Measurements from ENCODE around the gene KIF23. TPM values are rescaled to one million over a fixed set of nuclear protein-coding genes. Genes with fewer than 3 reads are reported as not detected.

Gene KIF23
- total RNA-seq, 1 experiment from 2014 or later = 87.8 TPM

DNA sequence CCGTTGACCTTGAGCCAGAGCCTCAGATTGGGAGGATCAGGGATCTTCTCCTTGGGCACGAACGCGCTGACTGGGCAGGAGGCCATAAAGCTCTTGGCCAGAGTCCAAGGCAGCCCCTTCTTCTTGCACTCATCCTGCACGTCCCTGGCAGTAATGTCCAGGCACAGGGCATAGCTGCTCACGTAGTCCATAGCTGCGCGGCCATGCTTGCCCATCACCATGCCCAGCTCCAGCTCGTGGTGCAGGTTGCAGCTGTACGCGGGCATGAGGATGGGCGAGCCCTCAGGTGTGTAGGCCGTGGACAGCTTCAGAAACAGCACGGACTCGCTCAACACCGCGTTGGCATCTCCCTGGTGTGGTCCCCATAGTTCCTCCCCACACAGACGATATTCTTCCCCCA, 20.5 kb downstream of the KIF23 start:
- no peaks in the 10 kb centered on the region for H3K9me3 Mint-ChIP-seq
- no peaks in the 10 kb centered on the region for H3K27me3 Mint-ChIP-seq (ENCODE audit: low read depth)
- POLR2A ChIA-PET = interaction anchor here (0.7 kb wide), 1 partner anchor 43 kb away, joined by 3 read pairs; no protein-coding TSS in a partner anchor
- H3K27ac Mint-ChIP-seq = no peak overlapping the region; the same call in 1 of the 2 replicates
- H3K4me1 Mint-ChIP-seq = no peaks in the 10 kb centered on the region
- no peak for TF ChIP-seq OVOL2 (CRISPR knock-in tag; IDR thresholded peaks at IDR 0.05; ENCODE audit: borderline replicate concordance)
- no peak for TF ChIP-seq SMAD3 (CRISPR knock-in tag; IDR thresholded peaks at IDR 0.05; ENCODE audit: borderline replicate concordance)
- no peak for TF ChIP-seq GRHL2 (CRISPR knock-in tag; IDR thresholded peaks at IDR 0.05; ENCODE audit: insufficient replicate concordance, severe bottlenecking)
- no peak for TF ChIP-seq ZNF671 (CRISPR knock-in tag; IDR thresholded peaks at IDR 0.05)
- TF ChIP-seq ATF1 (CRISPR knock-in tag; IDR thresholded peaks at IDR 0.05) = no peak
- TF ChIP-seq, protein P1, sequence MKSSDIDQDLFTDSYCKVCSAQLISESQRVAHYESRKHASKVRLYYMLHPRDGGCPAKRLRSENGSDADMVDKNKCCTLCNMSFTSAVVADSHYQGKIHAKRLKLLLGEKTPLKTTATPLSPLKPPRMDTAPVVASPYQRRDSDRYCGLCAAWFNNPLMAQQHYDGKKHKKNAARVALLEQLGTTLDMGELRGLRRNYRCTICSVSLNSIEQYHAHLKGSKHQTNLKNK (CRISPR knock-in tag; IDR thresholded peaks at IDR 0.05) = no peak
- no peak for TF ChIP-seq TP53 (CRISPR knock-in tag; IDR thresholded peaks at IDR 0.05)
- no peak for TF ChIP-seq RELA (CRISPR knock-in tag; IDR thresholded peaks at IDR 0.05; ENCODE audit: borderline replicate concordance)
- TF ChIP-seq FOXJ3 (CRISPR knock-in tag; IDR thresholded peaks at IDR 0.05; ENCODE audit: borderline replicate concordance) = no peak
- TF ChIP-seq NR1H2 (CRISPR knock-in tag; IDR thresholded peaks at IDR 0.05) = no peak
- TF ChIP-seq, protein P2, sequence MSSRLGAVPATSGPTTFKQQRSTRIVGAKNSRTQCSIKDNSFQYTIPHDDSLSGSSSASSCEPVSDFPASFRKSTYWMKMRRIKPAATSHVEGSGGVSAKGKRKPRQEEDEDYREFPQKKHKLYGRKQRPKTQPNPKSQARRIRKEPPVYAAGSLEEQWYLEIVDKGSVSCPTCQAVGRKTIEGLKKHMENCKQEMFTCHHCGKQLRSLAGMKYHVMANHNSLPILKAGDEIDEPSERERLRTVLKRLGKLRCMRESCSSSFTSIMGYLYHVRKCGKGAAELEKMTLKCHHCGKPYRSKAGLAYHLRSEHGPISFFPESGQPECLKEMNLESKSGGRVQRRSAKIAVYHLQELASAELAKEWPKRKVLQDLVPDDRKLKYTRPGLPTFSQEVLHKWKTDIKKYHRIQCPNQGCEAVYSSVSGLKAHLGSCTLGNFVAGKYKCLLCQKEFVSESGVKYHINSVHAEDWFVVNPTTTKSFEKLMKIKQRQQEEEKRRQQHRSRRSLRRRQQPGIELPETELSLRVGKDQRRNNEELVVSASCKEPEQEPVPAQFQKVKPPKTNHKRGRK (CRISPR knock-in tag; IDR thresholded peaks at IDR 0.05; ENCODE audit: borderline replicate concordance) = no peak
- TF ChIP-seq ZBTB21 (CRISPR knock-in tag; IDR thresholded peaks at IDR 0.05; ENCODE audit: borderline replicate concordance) = no peak
- TF ChIP-seq FOXK1 (CRISPR knock-in tag; IDR thresholded peaks at IDR 0.05) = no peak
- TF ChIP-seq, protein P3, sequence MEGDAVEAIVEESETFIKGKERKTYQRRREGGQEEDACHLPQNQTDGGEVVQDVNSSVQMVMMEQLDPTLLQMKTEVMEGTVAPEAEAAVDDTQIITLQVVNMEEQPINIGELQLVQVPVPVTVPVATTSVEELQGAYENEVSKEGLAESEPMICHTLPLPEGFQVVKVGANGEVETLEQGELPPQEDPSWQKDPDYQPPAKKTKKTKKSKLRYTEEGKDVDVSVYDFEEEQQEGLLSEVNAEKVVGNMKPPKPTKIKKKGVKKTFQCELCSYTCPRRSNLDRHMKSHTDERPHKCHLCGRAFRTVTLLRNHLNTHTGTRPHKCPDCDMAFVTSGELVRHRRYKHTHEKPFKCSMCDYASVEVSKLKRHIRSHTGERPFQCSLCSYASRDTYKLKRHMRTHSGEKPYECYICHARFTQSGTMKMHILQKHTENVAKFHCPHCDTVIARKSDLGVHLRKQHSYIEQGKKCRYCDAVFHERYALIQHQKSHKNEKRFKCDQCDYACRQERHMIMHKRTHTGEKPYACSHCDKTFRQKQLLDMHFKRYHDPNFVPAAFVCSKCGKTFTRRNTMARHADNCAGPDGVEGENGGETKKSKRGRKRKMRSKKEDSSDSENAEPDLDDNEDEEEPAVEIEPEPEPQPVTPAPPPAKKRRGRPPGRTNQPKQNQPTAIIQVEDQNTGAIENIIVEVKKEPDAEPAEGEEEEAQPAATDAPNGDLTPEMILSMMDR (IDR thresholded peaks at IDR 0.05) = no peak
- TF ChIP-seq RORB (CRISPR knock-in tag; IDR thresholded peaks at IDR 0.05) = no peak
- TF ChIP-seq, protein P4, sequence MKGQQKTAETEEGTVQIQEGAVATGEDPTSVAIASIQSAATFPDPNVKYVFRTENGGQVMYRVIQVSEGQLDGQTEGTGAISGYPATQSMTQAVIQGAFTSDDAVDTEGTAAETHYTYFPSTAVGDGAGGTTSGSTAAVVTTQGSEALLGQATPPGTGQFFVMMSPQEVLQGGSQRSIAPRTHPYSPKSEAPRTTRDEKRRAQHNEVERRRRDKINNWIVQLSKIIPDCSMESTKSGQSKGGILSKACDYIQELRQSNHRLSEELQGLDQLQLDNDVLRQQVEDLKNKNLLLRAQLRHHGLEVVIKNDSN (CRISPR knock-in tag; IDR thresholded peaks at IDR 0.05) = no peak
- H3K4me3 Mint-ChIP-seq = no peak overlapping the region
- CTCF ChIA-PET = no interaction called here
- H3K36me3 Mint-ChIP-seq = peaks cover 82% of the 10 kb centered on the region
- DNase-seq (ENCODE audit: low spot score) (no peak), ATAC-seq (no peak)

DNA sequence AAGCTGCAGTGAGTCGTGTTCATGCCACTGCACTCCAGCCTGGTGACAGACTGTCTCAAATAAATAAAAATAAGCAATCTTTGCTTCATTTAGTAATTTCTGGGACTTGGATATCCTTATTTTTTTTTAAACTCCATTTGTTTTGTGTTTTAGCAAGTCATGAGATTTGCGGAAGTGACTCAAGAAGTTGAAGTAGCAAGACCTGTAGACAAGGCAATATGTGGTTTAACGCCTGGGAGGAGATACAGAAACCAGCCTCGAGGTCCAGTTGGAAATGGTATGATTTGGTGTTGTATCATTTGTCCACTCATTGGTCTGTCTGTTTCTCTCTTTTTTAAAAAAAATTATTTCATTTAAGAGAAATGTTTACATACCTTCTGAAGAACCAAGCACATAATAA, 21.8 kb downstream of the KIF23 start:
- Mint-ChIP-seq H3K36me3 (peaks cover 81% of the 10 kb centered on the region), H3K4me3 (no peak overlapping the region), H3K9me3 (no peaks in the 10 kb centered on the region), H3K27me3 (ENCODE audit: low read depth) (no peaks in the 10 kb centered on the region), H3K27ac (no peak overlapping the region), H3K4me1 (no peaks in the 10 kb centered on the region)
- ATAC-seq (no peak), DNase-seq (ENCODE audit: low spot score) (no peak)
- CTCF ChIA-PET = no interaction called here
- POLR2A ChIA-PET = no interaction called here
- TF ChIP-seq, protein P5, sequence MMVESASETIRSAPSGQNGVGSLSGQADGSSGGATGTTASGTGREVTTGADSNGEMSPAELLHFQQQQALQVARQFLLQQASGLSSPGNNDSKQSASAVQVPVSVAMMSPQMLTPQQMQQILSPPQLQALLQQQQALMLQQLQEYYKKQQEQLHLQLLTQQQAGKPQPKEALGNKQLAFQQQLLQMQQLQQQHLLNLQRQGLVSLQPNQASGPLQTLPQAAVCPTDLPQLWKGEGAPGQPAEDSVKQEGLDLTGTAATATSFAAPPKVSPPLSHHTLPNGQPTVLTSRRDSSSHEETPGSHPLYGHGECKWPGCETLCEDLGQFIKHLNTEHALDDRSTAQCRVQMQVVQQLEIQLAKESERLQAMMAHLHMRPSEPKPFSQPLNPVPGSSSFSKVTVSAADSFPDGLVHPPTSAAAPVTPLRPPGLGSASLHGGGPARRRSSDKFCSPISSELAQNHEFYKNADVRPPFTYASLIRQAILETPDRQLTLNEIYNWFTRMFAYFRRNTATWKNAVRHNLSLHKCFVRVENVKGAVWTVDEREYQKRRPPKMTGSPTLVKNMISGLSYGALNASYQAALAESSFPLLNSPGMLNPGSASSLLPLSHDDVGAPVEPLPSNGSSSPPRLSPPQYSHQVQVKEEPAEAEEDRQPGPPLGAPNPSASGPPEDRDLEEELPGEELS (CRISPR knock-in tag; IDR thresholded peaks at IDR 0.05) = no peak
- no peak for TF ChIP-seq EMX1 (CRISPR knock-in tag; IDR thresholded peaks at IDR 0.05)
- TF ChIP-seq, protein P6, sequence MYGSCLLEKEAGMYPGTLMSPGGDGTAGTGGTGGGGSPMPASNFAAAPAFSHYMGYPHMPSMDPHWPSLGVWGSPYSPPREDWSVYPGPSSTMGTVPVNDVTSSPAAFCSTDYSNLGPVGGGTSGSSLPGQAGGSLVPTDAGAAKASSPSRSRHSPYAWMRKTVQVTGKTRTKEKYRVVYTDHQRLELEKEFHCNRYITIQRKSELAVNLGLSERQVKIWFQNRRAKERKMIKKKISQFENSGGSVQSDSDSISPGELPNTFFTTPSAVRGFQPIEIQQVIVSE (CRISPR knock-in tag; IDR thresholded peaks at IDR 0.05; ENCODE audit: borderline replicate concordance) = no peak
- TF ChIP-seq MYBL2 (CRISPR knock-in tag; IDR thresholded peaks at IDR 0.05) = no peak
- TF ChIP-seq PRRX2 (CRISPR knock-in tag; IDR thresholded peaks at IDR 0.05) = no peak
- TF ChIP-seq, protein P7, sequence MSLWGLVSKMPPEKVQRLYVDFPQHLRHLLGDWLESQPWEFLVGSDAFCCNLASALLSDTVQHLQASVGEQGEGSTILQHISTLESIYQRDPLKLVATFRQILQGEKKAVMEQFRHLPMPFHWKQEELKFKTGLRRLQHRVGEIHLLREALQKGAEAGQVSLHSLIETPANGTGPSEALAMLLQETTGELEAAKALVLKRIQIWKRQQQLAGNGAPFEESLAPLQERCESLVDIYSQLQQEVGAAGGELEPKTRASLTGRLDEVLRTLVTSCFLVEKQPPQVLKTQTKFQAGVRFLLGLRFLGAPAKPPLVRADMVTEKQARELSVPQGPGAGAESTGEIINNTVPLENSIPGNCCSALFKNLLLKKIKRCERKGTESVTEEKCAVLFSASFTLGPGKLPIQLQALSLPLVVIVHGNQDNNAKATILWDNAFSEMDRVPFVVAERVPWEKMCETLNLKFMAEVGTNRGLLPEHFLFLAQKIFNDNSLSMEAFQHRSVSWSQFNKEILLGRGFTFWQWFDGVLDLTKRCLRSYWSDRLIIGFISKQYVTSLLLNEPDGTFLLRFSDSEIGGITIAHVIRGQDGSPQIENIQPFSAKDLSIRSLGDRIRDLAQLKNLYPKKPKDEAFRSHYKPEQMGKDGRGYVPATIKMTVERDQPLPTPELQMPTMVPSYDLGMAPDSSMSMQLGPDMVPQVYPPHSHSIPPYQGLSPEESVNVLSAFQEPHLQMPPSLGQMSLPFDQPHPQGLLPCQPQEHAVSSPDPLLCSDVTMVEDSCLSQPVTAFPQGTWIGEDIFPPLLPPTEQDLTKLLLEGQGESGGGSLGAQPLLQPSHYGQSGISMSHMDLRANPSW (CRISPR knock-in tag; conservative IDR thresholded peaks at IDR 0.05; ENCODE audit: low read depth) = no peak
- TF ChIP-seq, protein P8, sequence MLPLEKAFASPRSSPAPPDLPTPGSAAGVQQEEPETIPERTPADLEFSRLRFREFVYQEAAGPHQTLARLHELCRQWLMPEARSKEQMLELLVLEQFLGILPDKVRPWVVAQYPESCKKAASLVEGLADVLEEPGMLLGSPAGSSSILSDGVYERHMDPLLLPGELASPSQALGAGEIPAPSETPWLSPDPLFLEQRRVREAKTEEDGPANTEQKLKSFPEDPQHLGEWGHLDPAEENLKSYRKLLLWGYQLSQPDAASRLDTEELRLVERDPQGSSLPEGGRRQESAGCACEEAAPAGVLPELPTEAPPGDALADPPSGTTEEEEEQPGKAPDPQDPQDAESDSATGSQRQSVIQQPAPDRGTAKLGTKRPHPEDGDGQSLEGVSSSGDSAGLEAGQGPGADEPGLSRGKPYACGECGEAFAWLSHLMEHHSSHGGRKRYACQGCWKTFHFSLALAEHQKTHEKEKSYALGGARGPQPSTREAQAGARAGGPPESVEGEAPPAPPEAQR (CRISPR knock-in tag; IDR thresholded peaks at IDR 0.05) = no peak
- TF ChIP-seq, protein P4 (CRISPR knock-in tag; IDR thresholded peaks at IDR 0.05) = no peak
- TF ChIP-seq JUN (CRISPR knock-in tag; IDR thresholded peaks at IDR 0.05) = no peak
- TF ChIP-seq TEAD1 (CRISPR knock-in tag; IDR thresholded peaks at IDR 0.05) = no peak
